GM23338 (cell line): ENCODE data around the gene ZMYM4.

Experiments
- CTCF ChIP-seq, 2 experiments: fragments of 200-600 bp in 1 of 2; sonication (generic) in 1 of 2; conservative IDR thresholded peaks; 2 replicates each; pipeline versions ENCODE4 v1.5.1 to v1.6.1; 2016 to 2017; ENCODE audit warnings: antibody characterized with exemption in 2 of 2, low read depth in 2 of 2, mild to moderate bottlenecking in 2 of 2, moderate library complexity in 1 of 2
- EZH2 ChIP-seq: fragments of 200-600 bp; sonication (generic); IDR thresholded peaks from one replicate; pipeline ENCODE4 v1.8.0; 2017; ENCODE audit warnings: antibody characterized with exemption, mild to moderate bottlenecking, low read depth; ENCODE audit not compliant: unreplicated experiment
- NANOG ChIP-seq: IDR thresholded peaks from 2 replicates; pipeline ENCODE4 v1.6.1; 2016; ENCODE audit warnings: antibody characterized with exemption, borderline replicate concordance
- POLR2AphosphoS5 ChIP-seq: IDR thresholded peaks from 2 replicates; pipeline ENCODE4 v1.6.1; 2016; ENCODE audit warnings: antibody characterized with exemption, low read depth

GRCh38 chr1:35266306-35266705 lies 2.2 kb upstream of the ZMYM4 start:
- TF ChIP-seq CTCF (conservative IDR thresholded peaks at IDR 0.05; ENCODE audit: low read depth in 2 of 2) (no peak), NANOG (no peak), POLR2AphosphoS5 (no peak), EZH2 (no peak)
